ENCODE data around the gene STX1B. TPM values are rescaled to one million over a fixed set of nuclear protein-coding genes. Genes with fewer than 3 reads are reported as not detected.

STX1B gene
- total RNA-seq, 1 experiment from 2014 or later = 11.0 TPM

GRCh38 chr16:31000671-31001382, 9.6 kb downstream of the STX1B start:
- no peaks in the 10 kb centered on the region for H3K9me3 Mint-ChIP-seq
- Histone ChIP-seq H2BK20ac (ENCODE audit: low read depth, low read length, poor library complexity, severe bottlenecking) (no peak overlapping the region), H2BK12ac (ENCODE audit: insufficient read length, low read depth, low read length) (no peak overlapping the region), H3K18ac (ENCODE audit: insufficient read length, low read depth, low read length) (no peak overlapping the region), H4K20me1 (ENCODE audit: control insufficient read depth, insufficient read depth, insufficient read length) (no peaks in the 10 kb centered on the region), H3K27me3 (ENCODE audit: insufficient read depth, low read length) (no peaks in the 10 kb centered on the region), H3K4ac (ENCODE audit: low read depth, low read length) (no peak overlapping the region), H2BK120ac (ENCODE audit: low read depth, low read length, poor library complexity, severe bottlenecking) (no peak overlapping the region), H3K27ac (ENCODE audit: insufficient read length, low read depth, low read length) (no peak overlapping the region), H2AFZ (ENCODE audit: low read length) (no peak overlapping the region), H3K4me2 (ENCODE audit: insufficient read depth, insufficient read length, low read length) (no peak overlapping the region), H2AK5ac (ENCODE audit: insufficient read length, low read length) (no peak overlapping the region), H2BK15ac (ENCODE audit: low read depth, low read length) (no peak overlapping the region), H2BK5ac (ENCODE audit: insufficient read length, low read length) (no peak overlapping the region), H3K56ac (ENCODE audit: insufficient read length, low read depth, low read length) (no peak overlapping the region), H3K23ac (ENCODE audit: insufficient read length, low read depth, low read length) (no peak overlapping the region), H3K23me2 (ENCODE audit: insufficient read length, low read depth, low read length, poor library complexity, severe bottlenecking) (peaks cover 12% of the 10 kb centered on the region), H3K9me3 (ENCODE audit: control insufficient read depth, low read depth, low read length) (no peaks in the 10 kb centered on the region), H3K14ac (ENCODE audit: insufficient read depth, low read length) (no peak overlapping the region), H3K4me1 (ENCODE audit: insufficient read depth, low read length) (no peaks in the 10 kb centered on the region), H4K5ac (ENCODE audit: insufficient read length, low read depth, low read length) (no peak overlapping the region), H3K79me1 (ENCODE audit: insufficient read depth, low read depth, low read length, poor library complexity, severe bottlenecking) (no peaks in the 10 kb centered on the region), H4K8ac (replicated peaks; ENCODE audit: insufficient read length, low read depth, low read length) (no peak overlapping the region), H3T11ph (ENCODE audit: low read length) (no peak overlapping the region), H3K9ac (ENCODE audit: extremely low read depth, insufficient read length, low read length) (no peak overlapping the region), H4K91ac (ENCODE audit: insufficient read length, low read depth, low read length) (no peak overlapping the region), H3K79me2 (ENCODE audit: insufficient read depth, low read length) (no peaks in the 10 kb centered on the region; the same call in 1 of the 2 replicates)
- DNase-seq = no peak
- H3K27ac Mint-ChIP-seq = no peak overlapping the region
- H3K4me3 Mint-ChIP-seq = no peak overlapping the region
- H3K36me3 Mint-ChIP-seq (ENCODE audit: insufficient read depth in 1 of 3, low read depth in 3 of 3) = 0 out of 7 replicates have a peak, but pooled peaks cover 0 to 3% (median 0%) of the 10 kb centered on the region in 3 experiments
- no peak for TF ChIP-seq CTCF (conservative IDR thresholded peaks at IDR 0.05)
- peaks cover 10% of the 10 kb centered on the region; the same call in 1 of the 2 replicates for H3K27me3 Mint-ChIP-seq (ENCODE audit: low read depth)
- peaks cover 18 to 25% of the 10 kb centered on the region in 2 experiments for H3K4me1 Mint-ChIP-seq
- no CpG with 5 or more reads among the region's 19 CpGs for WGBS (ENCODE audit: extremely low coverage, insufficient read length, low lambda C conversion rate)
